Renal cortical epithelial cell (primary cell): ENCODE results near the gene TMEM270. TPM values are rescaled to one million over a fixed set of nuclear protein-coding genes. Genes with fewer than 3 reads are reported as not detected.
"Not testable (repeated sequence)": the region's sequence is repeated elsewhere in the genome, so short reads cannot be mapped to it uniquely, and the experiment has no call there.

Experiments
- DNase-seq: peaks from one replicate; pipeline ENCODE4 v3.0.0-alpha.2; 2011; ENCODE audit warnings: low read depth
- total RNA-seq: library from RNA; depleted of rRNA; stranded (reverse); fragments of >200 nt; gene quantifications from 2 replicates; pipeline ENCODE4 v1.2.3, GENCODE V29; 2014

TMEM270 gene
- total RNA-seq, 1 donor from 2014 or later, result not detected

DNA sequence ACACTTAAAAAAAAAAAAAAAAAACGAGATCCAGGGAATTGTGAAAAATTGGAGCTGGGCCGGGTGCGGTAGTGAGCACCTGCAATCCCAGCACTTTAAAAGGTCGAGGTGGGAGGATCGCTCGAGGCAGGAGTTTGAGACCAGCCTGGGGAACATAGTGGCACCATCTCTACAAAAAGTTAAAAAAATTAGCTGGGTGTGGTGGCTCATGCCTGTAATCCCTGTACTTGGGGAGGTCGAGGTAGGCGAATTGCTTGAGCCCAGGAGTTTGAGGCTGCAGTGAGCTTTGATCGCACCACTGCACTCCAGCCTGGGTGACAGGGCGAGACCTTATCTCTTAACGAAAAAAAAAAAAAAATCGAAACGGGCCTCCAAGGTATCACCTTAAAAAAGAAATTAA is 28.2 kb upstream of the TMEM270 start:
- DNase-seq, result no peak

DNA sequence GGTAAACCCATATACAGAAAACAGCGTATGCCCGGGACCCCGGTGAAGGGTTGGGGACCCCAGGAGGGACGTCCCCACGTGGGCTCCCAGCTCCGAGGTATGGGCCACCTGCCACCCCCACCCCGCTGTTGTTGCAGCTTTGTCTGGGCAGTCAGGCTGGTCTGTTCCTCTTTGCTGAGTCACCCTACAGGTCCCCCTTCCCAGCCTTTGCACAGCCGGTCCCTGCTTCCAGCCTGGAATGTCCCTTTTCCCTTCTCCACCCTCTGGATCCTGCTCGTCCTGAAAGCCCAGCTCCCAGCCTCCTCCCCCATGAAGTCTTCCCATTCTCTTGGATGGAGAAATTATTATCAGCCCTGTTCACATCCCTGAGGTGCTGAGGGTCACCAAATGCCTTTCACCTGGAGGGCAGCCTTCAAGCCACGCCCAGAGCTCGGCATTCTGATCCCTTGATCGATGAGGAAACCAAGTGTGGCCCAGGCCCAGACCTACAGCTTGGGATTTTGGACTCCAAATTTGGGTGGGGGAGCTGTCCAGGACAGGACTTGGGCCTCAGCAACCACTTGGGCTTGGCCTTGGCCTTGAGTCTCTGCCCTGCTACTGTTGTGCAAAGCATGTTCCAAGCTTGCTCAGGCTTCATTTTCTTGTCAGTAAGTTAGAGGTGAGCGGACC is 27.6 kb upstream of the TMEM270 start:
- DNase-seq, result peak; percentile 32

DNA sequence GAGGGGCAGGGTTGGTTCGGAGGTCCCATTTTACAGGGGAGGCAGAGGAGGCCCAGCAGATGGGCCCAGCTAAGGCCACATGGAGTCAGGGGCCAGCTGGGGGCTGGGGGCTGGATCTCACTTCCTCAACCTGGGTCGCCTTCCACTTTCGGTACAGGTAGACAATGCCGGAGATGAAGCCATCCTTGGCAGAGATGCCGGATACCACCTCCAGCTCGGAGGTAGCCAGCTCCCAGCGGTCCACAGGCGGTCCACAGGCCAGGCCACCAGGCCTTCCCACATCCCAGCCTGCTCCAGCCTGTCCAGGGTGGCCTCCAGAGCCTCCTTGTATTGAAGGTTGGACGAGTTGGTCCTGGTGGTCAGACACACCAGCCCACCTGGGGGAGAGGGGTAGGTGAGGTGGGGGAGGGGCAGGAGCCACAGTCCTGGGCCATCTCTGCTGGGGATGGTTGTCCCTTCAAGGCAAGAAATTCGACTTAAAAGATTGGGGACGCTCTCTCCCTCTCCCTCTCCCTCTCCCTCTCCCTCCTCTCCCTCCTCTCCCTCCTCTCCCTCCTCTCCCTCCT is 26.2 kb upstream of the TMEM270 start:
- no peak for DNase-seq

DNA sequence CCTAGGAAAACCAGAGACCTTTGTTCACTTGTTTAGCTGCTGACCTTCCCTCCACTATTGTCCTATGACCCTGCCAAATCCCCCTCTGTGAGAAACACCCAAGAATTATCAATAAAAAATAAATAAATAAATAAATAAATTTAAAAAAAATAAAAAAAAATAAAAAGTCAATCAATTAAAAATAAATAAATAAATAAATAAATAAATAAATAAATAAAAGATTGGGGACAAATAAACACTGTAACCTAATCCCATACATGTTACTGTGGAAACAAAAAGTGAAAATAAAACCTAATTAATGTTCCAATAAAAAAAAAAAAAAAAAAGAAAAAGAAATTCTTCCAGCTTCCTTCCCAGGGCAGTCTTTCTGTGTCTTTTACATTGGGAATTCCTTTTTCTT is 23.8 kb upstream of the TMEM270 start:
- DNase-seq, result not testable (repeated sequence)

DNA sequence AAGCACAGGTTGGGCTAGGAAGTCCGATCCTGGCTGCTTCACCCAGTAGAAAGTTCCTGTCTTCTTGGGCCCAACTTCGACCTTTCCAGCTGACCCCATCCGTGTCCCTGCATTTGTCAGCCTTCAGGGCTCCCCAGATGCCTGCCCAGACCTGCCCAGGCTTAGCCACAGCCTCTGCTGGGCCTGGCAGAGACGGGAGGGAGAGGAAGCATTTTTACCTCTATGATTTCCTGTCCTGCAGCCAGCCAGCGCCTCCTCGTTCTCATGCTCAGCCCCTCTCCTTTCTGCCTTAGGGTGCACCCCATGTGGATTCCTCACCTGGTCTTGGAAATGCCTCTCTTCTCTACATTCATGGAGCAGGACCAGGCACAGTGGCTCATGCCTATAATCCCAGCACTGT is 22.3 kb upstream of the TMEM270 start:
- DNase-seq, result no peak

DNA sequence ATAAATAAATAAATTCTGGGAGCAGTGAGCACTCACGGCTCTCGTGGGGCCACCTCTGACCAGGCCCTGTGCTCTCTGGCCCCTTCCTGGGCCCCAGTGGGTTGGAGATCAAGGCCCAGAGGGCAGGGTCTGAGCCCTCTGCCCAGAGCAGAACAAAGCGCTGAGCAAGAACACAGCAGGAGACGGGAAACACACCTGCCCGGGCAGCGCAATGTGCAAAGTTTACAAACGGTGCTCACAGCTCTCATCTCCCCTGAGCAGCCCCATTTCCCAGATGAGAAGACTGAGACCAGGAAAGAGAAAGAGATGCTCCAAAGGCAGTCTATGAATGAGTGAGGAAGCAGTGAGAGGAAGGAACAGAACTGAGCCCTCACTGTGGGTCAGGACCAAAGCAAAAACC is 21.7 kb upstream of the TMEM270 start:
- no peak for DNase-seq

DNA sequence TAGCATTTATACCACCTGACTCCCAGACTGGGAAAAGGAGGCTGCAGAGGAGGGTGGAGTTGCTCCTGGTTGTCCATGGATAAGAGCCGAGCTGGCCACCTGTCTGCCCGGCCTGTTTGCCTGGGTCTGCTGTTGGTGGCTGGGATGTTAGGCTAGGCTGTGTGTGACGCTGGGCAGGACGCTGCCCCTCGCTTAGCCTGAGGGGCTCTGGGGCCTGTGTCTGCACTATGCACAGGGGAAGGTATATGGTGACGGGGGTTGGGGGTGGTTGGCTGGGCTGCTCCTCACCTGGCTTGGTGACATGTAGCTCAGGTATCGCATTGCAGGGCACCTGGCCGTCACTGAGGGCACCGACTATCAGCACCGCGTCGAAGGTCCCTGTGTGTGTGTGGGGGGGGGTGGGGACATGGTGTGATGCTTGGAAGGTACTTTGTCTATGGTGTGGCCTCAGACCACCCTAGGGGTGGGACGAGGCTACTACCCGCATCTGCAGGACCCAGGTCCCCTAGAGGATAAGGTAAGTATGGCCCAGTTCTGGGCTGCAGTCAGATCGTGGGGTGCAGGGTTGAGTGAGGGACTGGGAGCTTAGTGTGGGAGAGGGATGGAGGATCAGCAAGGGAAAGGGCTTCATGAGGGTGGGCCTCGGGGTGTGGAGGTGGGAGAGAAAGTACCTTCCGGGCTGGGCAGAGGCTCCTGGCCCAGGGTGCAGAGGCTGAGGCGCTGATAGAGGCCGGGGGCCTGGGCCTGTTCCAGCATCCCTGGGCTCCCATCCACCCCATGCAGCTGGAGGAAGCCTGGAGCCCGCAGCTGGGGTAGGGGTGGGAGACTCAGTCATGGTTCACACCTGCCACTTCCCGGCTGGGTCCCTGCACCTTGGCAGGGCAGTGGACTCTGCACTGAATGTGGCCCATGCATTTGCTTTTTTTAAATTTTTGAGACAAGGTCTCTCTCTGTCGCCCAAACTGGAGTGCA is 20.9 kb upstream of the TMEM270 start:
- no peak for DNase-seq

DNA sequence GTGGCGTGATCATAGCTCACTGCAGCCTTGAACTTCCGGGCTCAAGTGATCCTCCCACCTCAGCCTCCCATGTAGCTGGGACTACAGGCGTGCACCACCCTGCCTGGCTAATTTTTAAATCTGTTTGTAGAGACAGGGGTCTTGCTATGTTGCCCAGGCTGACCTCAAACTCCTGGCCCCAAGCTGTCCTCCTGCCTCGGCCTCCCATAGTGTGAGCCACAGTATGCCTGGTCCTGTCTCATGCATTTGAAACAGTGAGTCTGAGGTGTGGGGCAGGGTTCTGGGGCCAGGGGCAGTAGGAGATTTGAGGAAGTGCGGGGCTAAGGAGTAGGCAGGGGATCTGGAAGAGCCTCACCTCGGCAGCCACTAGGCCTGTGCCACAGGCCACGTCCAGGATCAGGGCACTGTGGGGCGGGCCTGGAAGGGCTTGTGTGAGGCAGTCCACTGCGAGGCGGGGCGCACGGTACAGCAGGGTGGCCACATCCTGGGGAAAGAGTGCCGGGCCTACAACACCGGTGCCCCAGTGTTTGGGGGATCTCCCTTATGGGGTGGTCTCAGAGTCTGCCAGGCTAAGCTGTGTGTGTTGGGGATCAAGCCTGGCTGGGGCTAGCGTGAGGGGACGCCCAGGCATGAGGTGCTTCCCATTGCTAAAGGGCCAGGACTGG is 20.1 kb upstream of the TMEM270 start:
- DNase-seq, result no peak

DNA sequence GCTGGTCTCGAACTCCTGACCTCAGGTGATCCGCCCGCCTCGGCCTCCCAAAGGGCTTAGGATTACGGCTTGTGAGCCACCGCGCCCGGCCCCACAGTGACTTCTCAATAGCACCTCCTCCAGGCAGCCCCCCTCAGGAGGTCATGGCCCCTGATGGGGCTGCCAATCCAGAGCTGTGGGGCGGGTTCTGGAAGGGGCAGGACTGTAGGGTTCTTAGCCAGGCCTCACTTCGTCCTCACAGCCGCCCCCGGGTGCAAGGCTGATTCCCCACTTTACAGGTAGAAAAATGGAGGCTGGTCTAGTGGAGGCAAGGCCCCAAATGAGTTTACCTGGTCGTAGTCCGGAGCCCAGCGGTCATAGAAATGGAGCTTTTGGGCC is 19.3 kb upstream of the TMEM270 start:
- DNase-seq, result no peak

DNA sequence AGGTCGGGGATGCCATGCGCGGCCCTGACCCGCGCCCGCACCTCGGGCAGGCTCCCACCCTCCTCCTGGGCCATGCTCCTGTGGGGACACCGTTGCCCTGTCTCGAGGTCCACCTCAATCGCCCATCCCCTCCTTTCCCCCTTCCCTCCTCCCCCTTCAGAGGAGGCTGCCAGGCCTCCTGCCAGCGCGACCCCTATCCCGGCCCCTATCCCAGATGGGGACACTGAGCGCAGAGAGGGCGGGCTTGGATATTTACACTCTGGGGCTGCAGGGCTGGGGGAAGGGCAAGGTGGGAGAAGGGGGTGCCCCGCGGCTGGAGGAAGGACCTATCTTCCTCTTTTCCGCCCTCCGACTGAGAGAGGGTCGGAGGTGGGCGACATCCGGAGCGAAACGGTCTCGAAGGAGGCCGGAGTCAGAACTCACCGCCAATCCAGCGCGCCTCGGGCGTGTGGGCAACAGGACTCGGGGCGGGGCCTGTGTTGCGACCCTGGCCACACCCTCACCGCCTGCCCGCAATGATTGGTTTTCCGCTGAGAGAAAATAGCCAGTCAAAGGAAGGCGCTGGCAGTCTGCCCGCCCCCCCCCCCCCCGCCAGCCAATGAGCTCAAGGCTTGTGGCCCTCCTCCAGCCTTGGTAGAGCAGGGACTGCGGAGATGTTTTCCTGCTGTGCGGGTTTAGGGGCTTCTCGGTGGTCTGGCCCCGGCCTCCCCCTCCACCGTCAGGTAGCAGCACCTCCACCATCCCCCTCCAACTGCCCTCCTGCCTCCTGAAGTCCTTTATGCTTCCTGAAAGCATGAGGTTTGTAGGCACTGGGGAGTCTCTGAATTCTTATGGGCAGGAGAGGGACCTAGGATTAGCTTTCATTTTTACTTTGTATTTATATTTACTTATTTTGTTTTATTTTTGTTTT is 18.6 kb upstream of the TMEM270 start, which contains the start of gene METTL27:
Gene METTL27, minus strand, starts transcription at position 450 of the 910 bp plus-strand sequence. Its CDS starts 376 bp downstream, at position 74.
- DNase-seq, result peak; percentile 80

DNA sequence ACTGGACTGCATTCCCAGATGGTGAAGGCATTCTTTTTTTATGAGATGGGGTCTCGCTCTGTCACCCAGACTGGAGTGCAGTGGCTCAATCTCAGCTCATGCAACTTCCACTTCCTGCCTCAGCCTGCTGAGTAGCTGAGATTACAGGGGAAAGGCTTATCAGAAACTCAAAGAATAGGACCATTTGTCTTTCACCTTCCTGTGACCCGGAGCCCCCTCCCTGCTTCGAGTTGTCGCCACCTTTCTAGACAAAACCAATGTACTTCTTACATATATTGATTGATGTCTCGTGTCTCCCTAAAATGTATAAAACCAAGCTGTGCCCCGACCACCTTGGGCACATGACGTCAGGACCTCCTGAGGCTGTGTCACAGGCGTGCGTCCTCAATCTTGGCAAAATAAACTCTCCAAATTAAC is 16.8 kb upstream of the TMEM270 start:
- no peak for DNase-seq

DNA sequence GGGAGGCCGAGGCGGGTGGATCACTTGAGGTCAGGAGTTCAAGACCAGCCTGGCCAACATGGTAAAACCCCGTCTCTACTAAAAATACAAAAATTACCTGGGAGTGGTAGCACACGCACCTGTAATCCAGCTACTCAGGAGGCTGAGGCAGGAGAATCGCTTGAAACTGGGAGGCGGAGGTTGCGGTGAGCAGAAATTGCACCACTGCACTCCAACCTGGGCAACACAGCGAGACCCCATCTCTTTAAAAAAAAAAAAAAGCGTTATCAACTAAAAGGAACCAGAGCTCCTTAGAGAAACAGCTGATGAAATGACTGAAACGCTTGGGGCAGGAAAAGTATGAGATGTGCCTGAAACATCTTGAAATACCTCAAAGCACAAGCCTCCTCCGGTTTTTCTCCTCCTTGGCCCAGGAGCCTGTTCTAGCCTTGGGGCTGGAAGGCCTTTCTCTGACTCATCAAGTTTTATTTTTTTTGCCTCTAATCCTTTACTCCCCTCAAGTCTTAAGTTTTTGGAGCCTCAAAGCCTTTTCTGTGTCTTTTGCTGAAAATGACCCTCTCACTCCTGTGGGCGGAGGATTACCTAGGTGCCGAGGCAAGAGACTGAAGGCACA is 16.0 kb upstream of the TMEM270 start:
- DNase-seq, result peak; percentile 78

DNA sequence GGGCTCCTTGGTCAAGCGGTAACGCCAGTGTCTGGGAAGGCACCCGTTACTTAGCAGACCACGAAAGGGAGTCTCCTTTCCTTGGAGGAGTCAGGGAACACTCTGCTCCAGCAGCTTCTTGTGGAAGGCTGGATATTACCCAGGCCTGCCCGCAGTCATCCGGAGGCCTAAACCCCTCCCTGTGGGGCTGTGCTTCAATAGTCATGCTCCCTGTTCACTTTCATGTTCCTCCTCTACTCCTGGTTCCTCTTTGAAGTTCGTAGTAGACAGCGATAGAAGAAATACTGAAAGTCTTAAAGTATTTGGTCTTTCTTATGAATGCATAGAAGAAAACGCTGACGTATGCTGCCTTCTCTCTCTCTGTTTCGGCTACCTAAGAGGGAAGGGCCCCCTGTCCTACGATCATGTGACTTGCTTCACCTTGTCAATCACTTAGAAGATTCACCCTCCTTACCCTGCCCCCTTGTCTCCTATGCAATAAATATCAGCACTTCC is 15.2 kb upstream of the TMEM270 start:
- DNase-seq, result peak; percentile 73

DNA sequence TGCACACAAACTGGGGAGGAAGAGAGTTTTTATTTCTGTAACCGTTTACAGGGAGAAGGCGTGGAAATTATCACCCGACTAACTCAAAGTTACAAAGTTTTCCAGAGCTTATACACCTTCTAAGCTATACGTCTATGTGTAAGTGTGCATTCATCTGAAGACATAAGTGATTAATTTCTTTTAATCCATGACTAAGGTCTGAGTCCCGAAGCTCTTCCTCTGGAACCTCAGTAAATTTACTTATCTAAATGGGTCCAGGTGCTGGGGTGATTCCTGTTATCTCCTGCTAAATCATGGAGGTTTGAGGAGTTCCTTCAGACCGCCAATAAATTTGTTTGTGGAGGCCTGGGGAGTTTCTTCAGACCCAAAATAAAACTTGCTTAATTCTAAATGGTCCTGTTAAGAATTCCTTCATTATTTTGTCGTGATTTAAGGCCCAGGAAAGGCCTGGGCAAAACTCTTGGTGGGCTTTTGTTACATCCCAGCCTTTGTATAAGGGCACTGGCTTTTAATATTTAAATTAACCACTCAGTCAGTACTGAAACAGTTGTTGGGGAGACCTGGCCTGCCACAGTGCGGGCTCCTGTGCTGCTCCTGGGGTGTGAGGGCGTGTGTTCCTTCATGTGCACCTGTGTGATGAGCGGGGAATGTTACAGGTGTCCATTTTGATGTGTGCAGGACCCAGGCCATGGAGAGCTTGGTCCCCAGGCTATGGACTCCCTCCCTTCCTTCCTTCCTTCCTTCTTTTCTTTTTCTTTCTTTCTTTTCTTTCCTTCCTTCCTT is 12.8 kb upstream of the TMEM270 start:
- DNase-seq, result no peak

DNA sequence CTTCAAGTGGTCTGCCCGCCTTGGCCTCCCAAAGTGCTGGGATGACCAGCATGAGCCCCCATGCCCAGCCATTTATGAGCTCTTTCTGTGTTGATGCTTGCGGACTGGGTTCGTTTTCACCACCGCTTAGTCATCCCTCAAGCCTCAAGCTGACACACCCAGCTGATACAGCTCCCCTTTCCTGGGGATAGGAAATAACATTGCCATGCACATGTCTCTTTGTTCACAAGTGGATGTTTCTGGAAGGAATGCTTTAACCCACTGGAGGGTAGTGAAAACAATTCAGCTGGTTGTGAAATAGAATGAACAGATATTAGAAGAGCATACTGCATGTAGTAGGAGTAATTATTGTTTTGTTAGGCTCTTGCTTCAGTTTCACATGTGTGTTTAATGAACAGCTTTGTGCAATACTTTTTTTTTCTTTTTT is 10.2 kb upstream of the TMEM270 start:
- peak; percentile 100 for DNase-seq

DNA sequence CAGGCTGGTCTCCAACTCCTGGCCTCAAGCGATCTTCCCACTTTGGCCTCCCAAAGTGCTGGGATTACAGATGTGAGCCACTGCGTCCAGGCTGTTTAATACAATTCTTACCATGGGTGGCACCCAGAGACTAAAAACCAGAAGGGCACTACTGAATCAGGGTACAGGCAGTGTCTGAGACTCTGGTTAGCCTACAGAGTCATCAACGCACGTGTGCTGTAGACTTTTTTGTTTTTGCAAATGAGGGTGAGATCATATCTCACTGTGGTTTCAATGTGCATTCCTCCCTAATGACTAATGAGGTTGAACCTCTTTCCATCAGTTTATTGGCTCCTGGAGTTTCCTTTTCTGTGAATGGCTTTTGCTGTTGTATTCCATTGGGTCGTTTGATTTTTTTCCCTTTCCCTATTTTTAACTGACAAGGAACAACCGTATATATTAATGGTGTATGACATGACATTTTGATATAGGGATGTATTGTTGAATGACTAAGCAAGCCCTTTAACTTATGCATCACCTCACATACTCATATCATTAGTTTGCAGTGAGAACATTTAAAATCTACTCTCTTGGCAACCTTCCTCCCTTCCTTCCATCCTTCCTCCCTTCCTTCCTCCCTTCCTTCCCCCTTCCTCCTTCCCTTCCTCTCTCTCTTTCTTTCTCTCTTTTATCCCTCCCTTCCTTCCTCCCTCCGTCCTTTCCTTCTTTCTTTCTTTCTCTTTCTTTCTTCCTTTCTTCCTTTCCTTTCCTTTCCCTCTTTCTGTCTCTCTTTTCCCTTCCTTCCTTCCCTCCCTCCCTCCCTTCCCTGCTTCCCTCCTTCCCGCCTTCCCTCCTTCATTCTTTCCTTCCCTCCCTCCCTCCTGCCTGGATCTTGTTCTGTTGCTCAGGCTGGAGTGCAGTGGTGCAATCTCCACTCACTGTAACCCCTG is 9.3 kb upstream of the TMEM270 start:
- peak; percentile 99 for DNase-seq

DNA sequence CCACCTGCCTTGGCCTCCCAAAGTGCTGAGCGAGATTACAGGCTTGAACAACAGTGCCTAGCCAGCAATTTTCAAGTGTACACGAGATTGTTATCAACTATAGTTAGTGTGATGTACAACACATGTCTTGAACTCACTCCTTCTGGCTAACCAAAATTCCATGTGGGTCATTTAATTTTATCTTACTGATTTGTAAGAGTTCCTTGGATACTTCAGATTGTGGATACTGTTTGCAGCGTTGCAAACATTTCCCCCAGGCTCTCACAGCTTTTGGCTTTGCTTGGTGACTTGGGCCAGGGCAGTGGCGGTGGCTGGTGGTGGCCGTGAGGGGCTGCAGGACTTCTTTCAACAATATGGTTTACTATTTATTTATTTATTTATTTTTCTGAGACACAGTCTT is 8.5 kb upstream of the TMEM270 start:
- DNase-seq, result no peak

DNA sequence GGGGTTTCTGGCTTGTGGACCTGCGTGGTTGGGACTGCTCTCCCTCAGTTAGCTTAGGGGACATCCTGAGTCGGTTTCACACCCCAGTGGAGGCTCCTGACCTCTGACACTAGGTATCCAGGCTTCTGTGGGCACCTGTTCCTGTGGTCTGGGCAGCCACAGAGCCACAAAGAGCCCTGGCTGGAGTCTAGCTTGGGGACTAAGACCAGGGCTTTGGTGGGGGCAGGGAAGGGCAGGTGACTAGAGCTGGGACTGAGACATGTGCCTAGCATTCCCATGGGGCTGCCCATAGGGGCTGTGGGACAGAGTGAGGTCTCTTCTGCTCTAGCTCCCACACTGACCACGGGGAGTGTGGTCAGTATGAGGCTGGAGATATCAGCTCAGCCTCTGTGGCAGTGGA is 4.0 kb upstream of the TMEM270 start:
- DNase-seq, result no peak
